ENCODE measurements around the gene MTA1.

MTA1 gene

GRCh38 chr14:105487449-105487985 lies 67.9 kb downstream of the MTA1 start:
- TF ChIP-seq, protein P1, sequence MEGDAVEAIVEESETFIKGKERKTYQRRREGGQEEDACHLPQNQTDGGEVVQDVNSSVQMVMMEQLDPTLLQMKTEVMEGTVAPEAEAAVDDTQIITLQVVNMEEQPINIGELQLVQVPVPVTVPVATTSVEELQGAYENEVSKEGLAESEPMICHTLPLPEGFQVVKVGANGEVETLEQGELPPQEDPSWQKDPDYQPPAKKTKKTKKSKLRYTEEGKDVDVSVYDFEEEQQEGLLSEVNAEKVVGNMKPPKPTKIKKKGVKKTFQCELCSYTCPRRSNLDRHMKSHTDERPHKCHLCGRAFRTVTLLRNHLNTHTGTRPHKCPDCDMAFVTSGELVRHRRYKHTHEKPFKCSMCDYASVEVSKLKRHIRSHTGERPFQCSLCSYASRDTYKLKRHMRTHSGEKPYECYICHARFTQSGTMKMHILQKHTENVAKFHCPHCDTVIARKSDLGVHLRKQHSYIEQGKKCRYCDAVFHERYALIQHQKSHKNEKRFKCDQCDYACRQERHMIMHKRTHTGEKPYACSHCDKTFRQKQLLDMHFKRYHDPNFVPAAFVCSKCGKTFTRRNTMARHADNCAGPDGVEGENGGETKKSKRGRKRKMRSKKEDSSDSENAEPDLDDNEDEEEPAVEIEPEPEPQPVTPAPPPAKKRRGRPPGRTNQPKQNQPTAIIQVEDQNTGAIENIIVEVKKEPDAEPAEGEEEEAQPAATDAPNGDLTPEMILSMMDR (IDR thresholded peaks at IDR 0.05; ENCODE audit: low read depth, low read length, missing control alignments): no peak
- H3K4me3 ChIP-seq (ENCODE audit: low read depth, low read length): peak overlapping the region; percentile 85
- no peak for DNase-seq (ENCODE audit: low read depth)

DNA sequence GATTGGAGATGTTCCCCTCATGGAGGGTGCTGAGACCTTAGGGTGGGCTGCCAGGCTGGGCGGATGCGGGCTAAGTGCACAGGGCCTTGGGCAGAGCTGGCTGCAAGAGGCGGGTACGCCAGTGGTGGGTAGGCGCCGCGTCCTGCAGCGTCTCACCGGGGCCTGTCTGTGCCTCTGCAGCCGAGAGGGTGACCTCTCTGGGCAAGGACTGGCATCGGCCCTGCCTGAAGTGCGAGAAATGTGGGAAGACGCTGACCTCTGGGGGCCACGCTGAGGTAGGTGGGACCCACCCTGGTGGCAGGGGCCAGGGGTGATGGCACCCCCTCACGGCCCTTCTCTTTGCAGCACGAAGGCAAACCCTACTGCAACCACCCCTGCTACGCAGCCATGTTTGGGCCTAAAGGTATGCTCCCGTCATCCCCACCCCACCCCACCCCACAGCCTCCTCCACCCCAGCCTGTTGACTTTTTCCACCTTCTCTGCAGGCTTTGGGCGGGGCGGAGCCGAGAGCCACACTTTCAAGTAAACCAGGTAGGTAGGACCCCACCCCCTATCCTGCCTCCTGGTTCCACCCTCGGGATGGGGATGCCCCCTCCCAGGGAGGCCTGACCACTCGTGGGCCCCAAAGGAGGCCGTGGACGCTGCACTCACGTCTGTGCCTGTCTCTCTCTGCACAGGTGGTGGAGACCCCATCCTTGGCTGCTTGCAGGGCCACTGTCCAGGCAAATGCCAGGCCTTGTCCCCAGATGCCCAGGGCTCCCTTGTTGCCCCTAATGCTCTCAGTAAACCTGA lies 68.6 kb downstream of the MTA1 start:
- no peak for DNase-seq (ENCODE audit: low read depth)
- peak overlapping the region; percentile 85 for H3K4me3 ChIP-seq (ENCODE audit: low read depth, low read length)
- TF ChIP-seq, protein P1 (IDR thresholded peaks at IDR 0.05; ENCODE audit: low read depth, low read length, missing control alignments): no peak

- peak overlapping the region; percentile 85 for H3K4me3 ChIP-seq (ENCODE audit: low read depth, low read length)
- DNase-seq (ENCODE audit: low read depth): no peak
- TF ChIP-seq, protein P1 (IDR thresholded peaks at IDR 0.05; ENCODE audit: low read depth, low read length, missing control alignments): no peak
Measured at GRCh38 chr14:105488781-105489541, 69.3 kb downstream of the MTA1 start.

DNA sequence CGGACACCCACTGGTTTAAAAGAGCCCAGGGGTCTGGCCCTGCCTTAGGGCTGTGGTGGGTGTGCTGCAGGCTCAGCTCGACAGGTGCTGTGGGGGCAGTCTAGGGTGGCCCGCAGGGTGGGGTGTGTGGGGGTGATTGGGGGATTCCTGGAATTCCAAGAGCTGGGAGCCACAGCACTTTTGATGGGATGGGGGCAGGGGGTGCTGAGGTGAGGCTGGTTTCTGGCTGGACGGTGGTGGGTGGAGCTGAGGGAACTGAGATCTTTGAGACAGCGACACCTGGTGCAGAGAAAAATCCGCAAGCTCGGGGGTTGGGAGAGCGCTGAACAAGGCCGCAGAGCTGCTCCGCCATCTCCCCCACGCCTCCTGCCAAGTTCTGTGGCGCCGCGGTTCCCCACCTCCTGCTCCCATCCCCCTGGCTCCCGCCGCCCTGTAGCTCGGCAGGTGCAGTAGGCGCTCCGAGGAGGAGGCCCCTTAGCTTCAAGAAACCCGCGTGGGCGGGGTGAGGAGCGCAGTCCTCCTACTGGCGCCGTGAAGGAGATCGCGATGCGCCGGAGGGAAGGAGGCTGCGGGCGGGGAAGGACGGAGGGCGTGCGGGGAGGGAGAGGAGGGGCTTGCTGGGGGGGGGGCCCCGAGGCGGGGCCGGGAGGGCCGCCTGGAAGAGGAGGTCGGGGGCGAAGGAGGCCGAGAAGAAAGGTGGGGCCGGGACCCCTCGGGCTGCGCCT lies 70.1 kb downstream of the MTA1 start:
- peak; percentile 84 for DNase-seq (ENCODE audit: low read depth)
- TF ChIP-seq, protein P1 (IDR thresholded peaks at IDR 0.05; ENCODE audit: low read depth, low read length, missing control alignments): peak; percentile 80
- H3K4me3 ChIP-seq (ENCODE audit: low read depth, low read length): peak overlapping the region; percentile 85

DNA sequence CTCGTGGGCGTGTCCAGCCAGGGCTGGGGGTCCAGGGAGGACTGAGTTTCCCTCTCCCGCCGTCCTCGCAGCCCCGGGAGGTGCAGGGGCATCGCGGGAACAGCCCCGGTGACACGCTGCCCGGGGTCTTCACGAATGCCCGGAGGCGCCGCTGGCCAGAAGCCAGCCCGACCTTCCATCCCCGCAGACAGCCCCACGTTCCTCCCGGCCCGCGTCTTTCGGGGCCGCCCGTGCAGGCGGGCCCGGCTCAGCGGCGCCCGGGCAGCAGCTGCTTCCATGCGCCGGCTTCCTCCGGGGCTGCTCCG lies 70.6 kb downstream of the MTA1 start:
- H3K4me3 ChIP-seq (ENCODE audit: low read depth, low read length): peak overlapping the region; percentile 85
- TF ChIP-seq, protein P1 (IDR thresholded peaks at IDR 0.05; ENCODE audit: low read depth, low read length, missing control alignments): no peak
- DNase-seq (ENCODE audit: low read depth): no peak

GRCh38 chr14:105490572-105491365 lies 71.1 kb downstream of the MTA1 start, which contains the start of gene TEDC1:
Gene TEDC1, plus strand, starts transcription at chr14:105491246. Its CDS starts 130 bp downstream, at chr14:105491376.
- peak within 1 kb of the TSS; percentile 85 for H3K4me3 ChIP-seq (ENCODE audit: low read depth, low read length)
- DNase-seq (ENCODE audit: low read depth): peak; percentile 100
- TF ChIP-seq, protein P1 (IDR thresholded peaks at IDR 0.05; ENCODE audit: low read depth, low read length, missing control alignments): peak; percentile 76
